ENCODE data around the gene SFXN3. TPM values are rescaled to one million over a fixed set of nuclear protein-coding genes. Genes with fewer than 3 reads are reported as not detected.

SFXN3 gene
- total and polyA plus RNA-seq, 2 experiments from 2014 or later = 0.68 to 3.8 TPM

DNA sequence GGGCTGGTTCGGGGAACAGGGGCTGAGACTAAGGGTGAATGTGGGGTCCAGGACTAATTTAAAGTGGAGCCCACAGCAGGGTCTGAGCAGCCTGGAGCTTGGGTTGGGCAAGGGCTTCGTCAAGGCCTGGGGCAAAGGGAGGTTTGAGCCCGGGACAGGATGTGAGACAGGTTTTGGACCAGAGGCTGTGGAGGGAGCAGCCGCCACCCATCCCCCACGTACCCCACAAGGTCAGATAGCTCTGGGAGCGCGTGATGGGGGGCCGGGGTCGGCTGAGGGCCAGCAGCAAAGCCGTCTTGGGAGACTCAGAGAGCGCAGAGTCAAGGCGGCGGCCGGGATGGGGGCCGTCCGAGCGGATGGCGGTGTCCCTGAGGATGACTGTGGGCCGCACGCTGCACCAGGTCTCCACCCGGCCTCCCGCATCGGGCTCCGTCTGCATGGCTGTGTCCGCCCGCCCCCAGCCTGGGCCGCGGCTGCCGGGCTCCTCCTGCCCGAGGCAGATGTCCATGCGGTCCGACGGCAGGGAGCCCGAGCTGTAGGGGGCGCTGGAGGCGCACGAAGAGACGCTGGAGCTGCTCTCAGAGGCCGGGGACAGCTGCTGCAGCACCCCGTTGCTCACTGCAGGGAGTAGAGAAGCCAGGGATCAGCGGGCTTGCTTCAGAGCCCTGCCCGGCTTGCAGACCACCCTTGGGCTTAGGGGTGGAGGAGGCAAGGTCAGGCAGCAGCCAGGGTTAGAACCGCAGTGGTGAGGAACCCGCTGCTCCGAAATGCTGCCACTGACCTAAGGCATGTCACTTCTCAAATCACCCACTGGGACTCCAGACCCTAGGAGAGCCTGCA, 12.2 kb upstream of the SFXN3 start:
- Histone ChIP-seq H3K4me3 (peak overlapping the region; percentile 66), H3K4me1 (ENCODE audit: insufficient read depth) (peaks cover 12% of the 10 kb centered on the region; the same call in 1 of the 2 replicates), H3K79me2 (replicated peaks; ENCODE audit: insufficient read depth) (no peaks in the 10 kb centered on the region), H3K36me3 (ENCODE audit: insufficient read depth) (no peaks in the 10 kb centered on the region), H3F3A (replicated peaks; ENCODE audit: low read depth) (no peaks in the 10 kb centered on the region), H3K9me2 (ENCODE audit: insufficient read depth) (no peaks in the 10 kb centered on the region), H2AFZ (peak overlapping the region; percentile 95), H3K27me3 (ENCODE audit: insufficient read depth) (peaks cover 61% of the 10 kb centered on the region), H4K20me1 (replicated peaks; ENCODE audit: insufficient read depth) (no peaks in the 10 kb centered on the region), H3K27ac (ENCODE audit: low read depth) (no peak overlapping the region), H3K4me2 (peak overlapping the region; percentile 83)
- Mint-ChIP-seq H3K27ac (no peak overlapping the region), H3K27me3 (ENCODE audit: insufficient read depth, low read depth, poor library complexity) (peaks cover 57% of the 10 kb centered on the region), H3K36me3 (ENCODE audit: low read depth) (no peaks in the 10 kb centered on the region; the same call in 2 of the 3 replicates), H3K4me3 (peak overlapping the region; percentile 69), H3K4me1 (peaks cover 8% of the 10 kb centered on the region), H3K9me3 (no peaks in the 10 kb centered on the region; the same call in 2 of the 3 replicates)
- peak; percentile 88 for ATAC-seq
- DNase-seq (ENCODE audit: low spot score) = peak; percentile 92
- TF ChIP-seq JUNB (IDR thresholded peaks at IDR 0.05; ENCODE audit: unreplicated experiment) = no peak
- TF ChIP-seq, protein P1, sequence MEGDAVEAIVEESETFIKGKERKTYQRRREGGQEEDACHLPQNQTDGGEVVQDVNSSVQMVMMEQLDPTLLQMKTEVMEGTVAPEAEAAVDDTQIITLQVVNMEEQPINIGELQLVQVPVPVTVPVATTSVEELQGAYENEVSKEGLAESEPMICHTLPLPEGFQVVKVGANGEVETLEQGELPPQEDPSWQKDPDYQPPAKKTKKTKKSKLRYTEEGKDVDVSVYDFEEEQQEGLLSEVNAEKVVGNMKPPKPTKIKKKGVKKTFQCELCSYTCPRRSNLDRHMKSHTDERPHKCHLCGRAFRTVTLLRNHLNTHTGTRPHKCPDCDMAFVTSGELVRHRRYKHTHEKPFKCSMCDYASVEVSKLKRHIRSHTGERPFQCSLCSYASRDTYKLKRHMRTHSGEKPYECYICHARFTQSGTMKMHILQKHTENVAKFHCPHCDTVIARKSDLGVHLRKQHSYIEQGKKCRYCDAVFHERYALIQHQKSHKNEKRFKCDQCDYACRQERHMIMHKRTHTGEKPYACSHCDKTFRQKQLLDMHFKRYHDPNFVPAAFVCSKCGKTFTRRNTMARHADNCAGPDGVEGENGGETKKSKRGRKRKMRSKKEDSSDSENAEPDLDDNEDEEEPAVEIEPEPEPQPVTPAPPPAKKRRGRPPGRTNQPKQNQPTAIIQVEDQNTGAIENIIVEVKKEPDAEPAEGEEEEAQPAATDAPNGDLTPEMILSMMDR (conservative IDR thresholded peaks at IDR 0.05; ENCODE audit: low read depth in 2 of 2) = peak; percentile 67 to 92
- no peak for TF ChIP-seq ZNF114 (CRISPR knock-in tag; IDR thresholded peaks at IDR 0.05)
- TF ChIP-seq EZH2 (IDR thresholded peaks at IDR 0.05; ENCODE audit: low read depth, unreplicated experiment) = peak; percentile 66

DNA sequence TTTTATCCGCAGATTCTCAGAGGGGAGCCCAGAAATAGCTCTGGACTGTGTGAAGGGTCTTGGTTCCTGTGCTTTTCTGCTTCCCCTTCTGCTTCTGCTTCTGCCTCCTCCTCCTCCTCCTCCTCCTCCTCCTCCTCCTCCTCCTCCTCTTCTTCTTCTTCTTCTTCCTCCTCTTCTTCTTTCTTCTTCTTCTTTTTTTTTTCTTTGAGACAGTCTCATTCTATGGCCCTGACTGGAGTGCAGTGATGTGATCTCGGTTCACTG, 11.7 kb upstream of the SFXN3 start:
- Histone ChIP-seq H3K9me2 (ENCODE audit: insufficient read depth) (no peaks in the 10 kb centered on the region), H3K4me3 (no peak overlapping the region), H2AFZ (no peak overlapping the region), H3K4me2 (peak overlapping the region; percentile 83; the same call in 1 of the 2 replicates), H3K79me2 (replicated peaks; ENCODE audit: insufficient read depth) (no peaks in the 10 kb centered on the region), H3F3A (replicated peaks; ENCODE audit: low read depth) (no peaks in the 10 kb centered on the region), H3K36me3 (ENCODE audit: insufficient read depth) (no peaks in the 10 kb centered on the region), H3K27me3 (ENCODE audit: insufficient read depth) (peaks cover 61% of the 10 kb centered on the region), H3K4me1 (ENCODE audit: insufficient read depth) (peaks cover 9% of the 10 kb centered on the region; the same call in 1 of the 2 replicates), H4K20me1 (replicated peaks; ENCODE audit: insufficient read depth) (no peaks in the 10 kb centered on the region), H3K27ac (ENCODE audit: low read depth) (no peak overlapping the region)
- no peak for DNase-seq (ENCODE audit: low spot score)
- no peak overlapping the region for H3K27ac Mint-ChIP-seq
- H3K36me3 Mint-ChIP-seq (ENCODE audit: low read depth) = no peaks in the 10 kb centered on the region; the same call in 2 of the 3 replicates
- peak overlapping the region; percentile 42; the same call in 1 of the 3 replicates for H3K4me3 Mint-ChIP-seq
- H3K9me3 Mint-ChIP-seq = no peaks in the 10 kb centered on the region; the same call in 2 of the 3 replicates
- peaks cover 5% of the 10 kb centered on the region for H3K4me1 Mint-ChIP-seq
- H3K27me3 Mint-ChIP-seq (ENCODE audit: insufficient read depth, low read depth, poor library complexity) = peaks cover 57% of the 10 kb centered on the region
- no peak for ATAC-seq
- TF ChIP-seq NANOG (IDR thresholded peaks at IDR 0.05; ENCODE audit: borderline replicate concordance) (no peak), JUNB (IDR thresholded peaks at IDR 0.05; ENCODE audit: unreplicated experiment) (no peak), CREB1 (CRISPR knock-in tag; IDR thresholded peaks at IDR 0.05; ENCODE audit: low read depth) (no peak), EZH2 (IDR thresholded peaks at IDR 0.05; ENCODE audit: low read depth, unreplicated experiment) (no peak), POLR2AphosphoS5 (IDR thresholded peaks at IDR 0.05; ENCODE audit: low read depth) (no peak)
- TF ChIP-seq, protein P2, sequence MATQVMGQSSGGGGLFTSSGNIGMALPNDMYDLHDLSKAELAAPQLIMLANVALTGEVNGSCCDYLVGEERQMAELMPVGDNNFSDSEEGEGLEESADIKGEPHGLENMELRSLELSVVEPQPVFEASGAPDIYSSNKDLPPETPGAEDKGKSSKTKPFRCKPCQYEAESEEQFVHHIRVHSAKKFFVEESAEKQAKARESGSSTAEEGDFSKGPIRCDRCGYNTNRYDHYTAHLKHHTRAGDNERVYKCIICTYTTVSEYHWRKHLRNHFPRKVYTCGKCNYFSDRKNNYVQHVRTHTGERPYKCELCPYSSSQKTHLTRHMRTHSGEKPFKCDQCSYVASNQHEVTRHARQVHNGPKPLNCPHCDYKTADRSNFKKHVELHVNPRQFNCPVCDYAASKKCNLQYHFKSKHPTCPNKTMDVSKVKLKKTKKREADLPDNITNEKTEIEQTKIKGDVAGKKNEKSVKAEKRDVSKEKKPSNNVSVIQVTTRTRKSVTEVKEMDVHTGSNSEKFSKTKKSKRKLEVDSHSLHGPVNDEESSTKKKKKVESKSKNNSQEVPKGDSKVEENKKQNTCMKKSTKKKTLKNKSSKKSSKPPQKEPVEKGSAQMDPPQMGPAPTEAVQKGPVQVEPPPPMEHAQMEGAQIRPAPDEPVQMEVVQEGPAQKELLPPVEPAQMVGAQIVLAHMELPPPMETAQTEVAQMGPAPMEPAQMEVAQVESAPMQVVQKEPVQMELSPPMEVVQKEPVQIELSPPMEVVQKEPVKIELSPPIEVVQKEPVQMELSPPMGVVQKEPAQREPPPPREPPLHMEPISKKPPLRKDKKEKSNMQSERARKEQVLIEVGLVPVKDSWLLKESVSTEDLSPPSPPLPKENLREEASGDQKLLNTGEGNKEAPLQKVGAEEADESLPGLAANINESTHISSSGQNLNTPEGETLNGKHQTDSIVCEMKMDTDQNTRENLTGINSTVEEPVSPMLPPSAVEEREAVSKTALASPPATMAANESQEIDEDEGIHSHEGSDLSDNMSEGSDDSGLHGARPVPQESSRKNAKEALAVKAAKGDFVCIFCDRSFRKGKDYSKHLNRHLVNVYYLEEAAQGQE (IDR thresholded peaks at IDR 0.05; ENCODE audit: unreplicated experiment) = no peak
- TF ChIP-seq, protein P3, sequence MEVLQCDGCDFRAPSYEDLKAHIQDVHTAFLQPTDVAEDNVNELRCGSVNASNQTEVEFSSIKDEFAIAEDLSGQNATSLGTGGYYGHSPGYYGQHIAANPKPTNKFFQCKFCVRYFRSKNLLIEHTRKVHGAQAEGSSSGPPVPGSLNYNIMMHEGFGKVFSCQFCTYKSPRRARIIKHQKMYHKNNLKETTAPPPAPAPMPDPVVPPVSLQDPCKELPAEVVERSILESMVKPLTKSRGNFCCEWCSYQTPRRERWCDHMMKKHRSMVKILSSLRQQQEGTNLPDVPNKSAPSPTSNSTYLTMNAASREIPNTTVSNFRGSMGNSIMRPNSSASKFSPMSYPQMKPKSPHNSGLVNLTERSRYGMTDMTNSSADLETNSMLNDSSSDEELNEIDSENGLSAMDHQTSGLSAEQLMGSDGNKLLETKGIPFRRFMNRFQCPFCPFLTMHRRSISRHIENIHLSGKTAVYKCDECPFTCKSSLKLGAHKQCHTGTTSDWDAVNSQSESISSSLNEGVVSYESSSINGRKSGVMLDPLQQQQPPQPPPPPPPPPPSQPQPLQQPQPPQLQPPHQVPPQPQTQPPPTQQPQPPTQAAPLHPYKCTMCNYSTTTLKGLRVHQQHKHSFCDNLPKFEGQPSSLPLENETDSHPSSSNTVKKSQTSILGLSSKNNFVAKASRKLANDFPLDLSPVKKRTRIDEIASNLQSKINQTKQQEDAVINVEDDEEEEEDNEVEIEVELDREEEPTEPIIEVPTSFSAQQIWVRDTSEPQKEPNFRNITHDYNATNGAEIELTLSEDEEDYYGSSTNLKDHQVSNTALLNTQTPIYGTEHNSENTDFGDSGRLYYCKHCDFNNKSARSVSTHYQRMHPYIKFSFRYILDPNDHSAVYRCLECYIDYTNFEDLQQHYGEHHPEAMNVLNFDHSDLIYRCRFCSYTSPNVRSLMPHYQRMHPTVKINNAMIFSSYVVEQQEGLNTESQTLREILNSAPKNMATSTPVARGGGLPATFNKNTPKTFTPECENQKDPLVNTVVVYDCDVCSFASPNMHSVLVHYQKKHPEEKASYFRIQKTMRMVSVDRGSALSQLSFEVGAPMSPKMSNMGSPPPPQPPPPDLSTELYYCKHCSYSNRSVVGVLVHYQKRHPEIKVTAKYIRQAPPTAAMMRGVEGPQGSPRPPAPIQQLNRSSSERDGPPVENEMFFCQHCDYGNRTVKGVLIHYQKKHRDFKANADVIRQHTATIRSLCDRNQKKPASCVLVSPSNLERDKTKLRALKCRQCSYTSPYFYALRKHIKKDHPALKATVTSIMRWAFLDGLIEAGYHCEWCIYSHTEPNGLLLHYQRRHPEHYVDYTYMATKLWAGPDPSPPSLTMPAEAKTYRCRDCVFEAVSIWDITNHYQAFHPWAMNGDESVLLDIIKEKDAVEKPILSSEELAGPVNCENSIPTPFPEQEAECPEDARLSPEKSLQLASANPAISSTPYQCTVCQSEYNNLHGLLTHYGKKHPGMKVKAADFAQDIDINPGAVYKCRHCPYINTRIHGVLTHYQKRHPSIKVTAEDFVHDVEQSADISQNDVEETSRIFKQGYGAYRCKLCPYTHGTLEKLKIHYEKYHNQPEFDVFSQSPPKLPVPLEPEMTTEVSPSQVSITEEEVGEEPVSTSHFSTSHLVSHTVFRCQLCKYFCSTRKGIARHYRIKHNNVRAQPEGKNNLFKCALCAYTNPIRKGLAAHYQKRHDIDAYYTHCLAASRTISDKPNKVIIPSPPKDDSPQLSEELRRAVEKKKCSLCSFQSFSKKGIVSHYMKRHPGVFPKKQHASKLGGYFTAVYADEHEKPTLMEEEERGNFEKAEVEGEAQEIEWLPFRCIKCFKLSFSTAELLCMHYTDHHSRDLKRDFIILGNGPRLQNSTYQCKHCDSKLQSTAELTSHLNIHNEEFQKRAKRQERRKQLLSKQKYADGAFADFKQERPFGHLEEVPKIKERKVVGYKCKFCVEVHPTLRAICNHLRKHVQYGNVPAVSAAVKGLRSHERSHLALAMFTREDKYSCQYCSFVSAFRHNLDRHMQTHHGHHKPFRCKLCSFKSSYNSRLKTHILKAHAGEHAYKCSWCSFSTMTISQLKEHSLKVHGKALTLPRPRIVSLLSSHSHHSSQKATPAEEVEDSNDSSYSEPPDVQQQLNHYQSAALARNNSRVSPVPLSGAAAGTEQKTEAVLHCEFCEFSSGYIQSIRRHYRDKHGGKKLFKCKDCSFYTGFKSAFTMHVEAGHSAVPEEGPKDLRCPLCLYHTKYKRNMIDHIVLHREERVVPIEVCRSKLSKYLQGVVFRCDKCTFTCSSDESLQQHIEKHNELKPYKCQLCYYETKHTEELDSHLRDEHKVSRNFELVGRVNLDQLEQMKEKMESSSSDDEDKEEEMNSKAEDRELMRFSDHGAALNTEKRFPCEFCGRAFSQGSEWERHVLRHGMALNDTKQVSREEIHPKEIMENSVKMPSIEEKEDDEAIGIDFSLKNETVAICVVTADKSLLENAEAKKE (CRISPR knock-in tag; IDR thresholded peaks at IDR 0.05) = no peak
